SK-N-SH (cell line): ENCODE data around the gene ZGPAT. TPM values are rescaled to one million over a fixed set of nuclear protein-coding genes. Genes with fewer than 3 reads are reported as not detected.
"Not testable (repeated sequence)": the region's sequence is repeated elsewhere in the genome, so short reads cannot be mapped to it uniquely, and the experiment has no call there.

Experiments
- CTCF ChIA-PET: fragments of 300-600, 350-600 bp; formaldehyde crosslinking; extraction: SDS; loops from one replicate; lab custom pipeline; 2021; lab: Yijun Ruan, JAX
- POLR2A ChIA-PET: fragments of 350-600 bp; sonication (Branson Sonifier 250); formaldehyde crosslinking; extraction: SDS; loops from one replicate; lab custom pipeline; 2020; ENCODE audit warnings: antibody characterized with exemption, inconsistent platforms; lab: Yijun Ruan, JAX
- DNase-seq: peaks from one replicate; pipeline ENCODE4 v3.0.0; 2012
- H2AFZ ChIP-seq: fragments of 200-600 bp; sonication (generic); 2 replicates; pipeline ENCODE4 v1.8.1; 2016; ENCODE audit warnings: antibody characterized with exemption, mild to moderate bottlenecking, low read depth
- H3F3A ChIP-seq: fragments of 200-600 bp; sonication (generic); replicated peaks from 2 replicates; pipeline ENCODE3; 2016; ENCODE audit warnings: antibody characterized with exemption, mild to moderate bottlenecking; ENCODE audit not compliant: insufficient read depth
- H3K27ac ChIP-seq, 2 experiments: fragments of 200-500 bp in 1 of 2; fragments of 200-600 bp in 1 of 2; sonication (Bioruptor generic) in 1 of 2; sonication (generic), shearing (Covaris generic) in 1 of 2; 2 replicates each; pipeline versions ENCODE4 v1.5.1 to v1.6.1; 2014 to 2016; ENCODE audit warnings: low read depth in 2 of 2, inconsistent platforms in 1 of 2, low read length in 1 of 2, mild to moderate bottlenecking in 1 of 2, mixed read lengths in 1 of 2
- H3K27me3 ChIP-seq: fragments of 200-600 bp; sonication (generic), shearing (Covaris generic); 2 replicates; pipeline ENCODE4 v1.6.1; 2016; ENCODE audit warnings: mixed run types; ENCODE audit not compliant: insufficient read depth
- H3K36me3 ChIP-seq, 2 experiments: fragments of 200-500 bp in 1 of 2; fragments of 200-600 bp in 1 of 2; sonication (Bioruptor generic) in 1 of 2; sonication (generic) in 1 of 2; replicated peaks in 1 of 2; 2 replicates each; pipeline versions ENCODE3 to v1.5.1; 2014 to 2016; ENCODE audit warnings: low read length in 1 of 2, mild to moderate bottlenecking in 1 of 2; ENCODE audit not compliant: insufficient read depth in 2 of 2, control insufficient read depth in 1 of 2
- H3K4me1 ChIP-seq, 2 experiments: fragments of 200-500 bp in 1 of 2; fragments of 200-600 bp in 1 of 2; sonication (Bioruptor generic) in 1 of 2; sonication (generic), shearing (Covaris generic) in 1 of 2; 2 replicates each; pipeline versions ENCODE4 v1.5.1 to v1.6.1; 2014 to 2016; ENCODE audit warnings: low read depth in 1 of 2, low read length in 1 of 2, mixed run types in 1 of 2; ENCODE audit not compliant: insufficient read depth in 2 of 2, control insufficient read depth in 1 of 2
- H3K4me2 ChIP-seq: fragments of 200-600 bp; sonication (generic), shearing (Covaris generic); 2 replicates; pipeline ENCODE4 v1.6.1; 2017; ENCODE audit warnings: mixed run types
- H3K4me3 ChIP-seq, 2 experiments: fragments of 200-500 bp in 1 of 2; fragments of 200-600 bp in 1 of 2; sonication (Bioruptor generic) in 1 of 2; sonication (generic), shearing (Covaris generic) in 1 of 2; 2 replicates each; pipeline versions ENCODE4 v1.5.1 to v1.8.1; 2014 to 2016; ENCODE audit warnings: low read depth in 2 of 2, inconsistent platforms in 1 of 2, low read length in 1 of 2, mild to moderate bottlenecking in 1 of 2, mixed read lengths in 1 of 2, moderate library complexity in 1 of 2
- H3K79me2 ChIP-seq: fragments of 200-600 bp; sonication (generic); 2 replicates; pipeline ENCODE4 v1.8.1; 2017; ENCODE audit warnings: mild to moderate bottlenecking; ENCODE audit not compliant: insufficient read depth
- H3K9ac ChIP-seq: fragments of 200-600 bp; sonication (generic); 2 replicates; pipeline ENCODE4 v1.6.1; 2017; ENCODE audit warnings: mixed run types
- H3K9me2 ChIP-seq: fragments of 200-600 bp; sonication (generic); 2 replicates; pipeline ENCODE4 v1.6.1; 2017; ENCODE audit warnings: mixed run types
- H3K9me3 ChIP-seq: fragments of 200-600 bp; sonication (generic); 2 replicates; pipeline ENCODE4 v1.6.1; 2017; ENCODE audit warnings: mixed run types, mild to moderate bottlenecking, moderate library complexity
- H4K20me1 ChIP-seq: fragments of 200-600 bp; sonication (generic); 2 replicates; pipeline ENCODE4 v1.6.1; 2017; ENCODE audit warnings: mild to moderate bottlenecking, mixed run types; ENCODE audit not compliant: insufficient read depth
- CHD2 ChIP-seq: fragments of 150-350 bp; IDR thresholded peaks from 2 replicates; pipeline ENCODE4 v1.6.1; 2018; ENCODE audit warnings: low read length; ENCODE audit not compliant: partially characterized antibody
- ELF1 ChIP-seq: IDR thresholded peaks from 2 replicates; pipeline ENCODE4 v1.4.0; 2012
- EP300 ChIP-seq, 2 experiments: IDR thresholded peaks; 2 replicates each; pipeline versions ENCODE4 v1.4.0 to v1.6.1; 2012; ENCODE audit warnings: borderline replicate concordance in 1 of 2, low read depth in 1 of 2, low read length in 1 of 2
- MXI1 ChIP-seq: IDR thresholded peaks from 2 replicates; pipeline ENCODE4 v1.6.1; 2012; ENCODE audit warnings: mild to moderate bottlenecking, low read depth, low read length, improper control_type of control experiment
- NFIC ChIP-seq: IDR thresholded peaks from 2 replicates; pipeline ENCODE4 v1.4.0; 2012; ENCODE audit warnings: borderline replicate concordance
- POLR2AphosphoS5 ChIP-seq: IDR thresholded peaks from 2 replicates; pipeline ENCODE4 v1.6.1; 2012; ENCODE audit warnings: low read depth, low read length
- RCOR1 ChIP-seq: fragments of 150-350 bp; IDR thresholded peaks from 2 replicates; pipeline ENCODE4 v1.6.1; 2017; ENCODE audit warnings: antibody characterized with exemption, low read length
- SIN3A ChIP-seq: IDR thresholded peaks from 2 replicates; pipeline ENCODE4 v1.6.1; 2012; ENCODE audit warnings: low read depth, mild to moderate bottlenecking, low read length, moderate library complexity, borderline replicate concordance
- TAF1 ChIP-seq: IDR thresholded peaks from 2 replicates; pipeline ENCODE4 v1.6.1; 2012; ENCODE audit warnings: low read depth, mild to moderate bottlenecking, low read length, moderate library complexity, borderline replicate concordance
- WGBS: methylation state at CpG from one replicate; pipeline ENCODE4 v1.1.6; 2017; ENCODE audit warnings: low lambda C conversion rate; 5-methylcytosine and 5-hydroxymethylcytosine counted together
- polyA plus RNA-seq, 3 experiments: library from polyadenylated mRNA; depleted of rRNA; stranded (reverse); fragments of >200 nt; gene quantifications; 2 replicates each; pipeline ENCODE4 v1.2.3, GENCODE V29; 2012
- TF ChIP-seq, protein P1 (sequence below): fragments of 150-350 bp; IDR thresholded peaks from 2 replicates; pipeline ENCODE4 v1.6.1; 2016; ENCODE audit warnings: mild to moderate bottlenecking, low read depth, low read length
- TF ChIP-seq, protein P2 (sequence below): IDR thresholded peaks from 2 replicates; pipeline ENCODE4 v1.4.0; 2012; ENCODE audit warnings: low read depth
- TF ChIP-seq, protein P3 (sequence below): IDR thresholded peaks from 2 replicates; pipeline ENCODE4 v1.4.0; 2012; ENCODE audit warnings: low read depth, borderline replicate concordance
- TF ChIP-seq, protein P4 (sequence below): fragments of 200-600 bp; sonication (generic); IDR thresholded peaks from 2 replicates; pipeline ENCODE4 v1.6.1; 2017; ENCODE audit warnings: antibody characterized with exemption, mild to moderate bottlenecking, moderate library complexity
- TF ChIP-seq, protein P5 (sequence below): IDR thresholded peaks from 2 replicates; pipeline ENCODE4; 2012

Gene ZGPAT
- polyA plus RNA-seq, 1 of the 3 experiments (the other 2 are of a cell fraction): 33.7 TPM

DNA sequence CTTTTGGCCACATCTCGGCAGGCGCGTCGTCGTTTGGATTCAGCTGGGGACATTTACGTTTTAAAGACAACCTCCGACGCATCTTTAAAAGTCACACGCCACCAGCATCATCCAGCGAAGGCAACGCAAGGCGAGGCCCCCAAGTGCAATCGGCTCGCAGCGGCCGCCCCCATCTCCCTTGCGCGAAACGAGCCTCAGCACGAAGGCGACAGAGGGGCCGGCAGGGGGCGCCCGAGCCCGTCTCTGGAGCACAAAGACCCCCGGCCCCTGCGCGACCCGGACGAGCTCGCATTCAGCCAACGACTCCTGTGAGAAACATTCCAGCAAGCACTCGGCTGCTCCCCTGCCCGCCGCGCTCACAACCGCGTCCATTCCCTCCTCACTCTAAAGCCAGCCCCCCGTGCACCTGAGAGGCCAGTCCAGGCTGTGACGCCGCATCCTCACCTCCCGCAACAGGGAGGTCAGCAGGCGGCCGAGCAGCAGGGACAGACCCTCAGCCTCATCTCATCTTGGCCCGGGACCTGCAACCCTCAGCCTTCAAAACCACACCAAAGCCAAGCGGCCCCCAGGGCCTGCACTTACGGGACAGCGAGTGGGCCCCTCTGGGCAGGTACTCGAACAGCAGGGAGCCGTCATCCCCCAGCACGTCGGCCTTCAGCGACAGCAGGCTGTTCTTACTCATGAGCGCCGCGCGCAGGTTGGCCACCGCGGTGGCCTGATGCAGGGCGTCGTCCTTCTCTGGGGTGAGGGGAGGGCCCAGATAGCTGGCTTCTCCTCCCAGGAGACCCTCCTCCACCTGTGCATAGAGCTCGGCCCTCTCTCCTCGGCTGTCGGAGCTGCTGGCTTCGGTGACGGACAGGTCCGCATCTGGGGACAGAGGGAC lies 67.5 kb downstream of the ZGPAT start (continued):
- TF ChIP-seq, protein P1, sequence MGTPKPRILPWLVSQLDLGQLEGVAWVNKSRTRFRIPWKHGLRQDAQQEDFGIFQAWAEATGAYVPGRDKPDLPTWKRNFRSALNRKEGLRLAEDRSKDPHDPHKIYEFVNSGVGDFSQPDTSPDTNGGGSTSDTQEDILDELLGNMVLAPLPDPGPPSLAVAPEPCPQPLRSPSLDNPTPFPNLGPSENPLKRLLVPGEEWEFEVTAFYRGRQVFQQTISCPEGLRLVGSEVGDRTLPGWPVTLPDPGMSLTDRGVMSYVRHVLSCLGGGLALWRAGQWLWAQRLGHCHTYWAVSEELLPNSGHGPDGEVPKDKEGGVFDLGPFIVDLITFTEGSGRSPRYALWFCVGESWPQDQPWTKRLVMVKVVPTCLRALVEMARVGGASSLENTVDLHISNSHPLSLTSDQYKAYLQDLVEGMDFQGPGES: no peak

DNA sequence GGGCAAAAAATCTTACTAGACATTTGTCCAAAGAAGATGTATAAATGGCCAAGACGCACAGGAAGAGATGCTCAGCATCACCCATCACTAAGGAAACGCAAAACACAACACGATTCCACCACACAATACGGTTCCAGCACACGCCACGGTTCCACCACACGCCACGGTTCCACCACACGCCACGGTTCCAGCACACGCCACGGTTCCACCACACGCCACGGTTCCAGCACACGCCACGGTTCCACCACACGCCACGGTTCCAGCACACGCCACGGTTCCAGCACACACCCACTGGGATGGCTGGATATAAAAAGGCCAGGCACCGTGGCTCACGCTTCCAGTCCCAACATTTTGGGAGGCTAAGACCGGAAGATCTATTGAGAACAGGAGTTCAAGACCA lies 69.0 kb downstream of the ZGPAT start:
- H3K36me3 ChIP-seq, H4K20me1 ChIP-seq, H3K79me2 ChIP-seq, H3F3A ChIP-seq, H3K9me2 ChIP-seq, H3K4me2 ChIP-seq, POLR2A ChIA-PET, H3K4me3 ChIP-seq, H3K4me1 ChIP-seq, H3K9ac ChIP-seq, DNase-seq, H3K27ac ChIP-seq, H3K9me3 ChIP-seq, H2AFZ ChIP-seq, H3K27me3 ChIP-seq: not testable (repeated sequence)
- 82% methylated on average over 21 of the region's 23 CpGs for WGBS
- CTCF ChIA-PET: interaction anchor here (1.1 to 7.5 kb wide), 4 partner anchors 9 to 239 kb away, joined by 3 to 103 read pairs (median 36); no protein-coding TSS in a partner anchor

DNA sequence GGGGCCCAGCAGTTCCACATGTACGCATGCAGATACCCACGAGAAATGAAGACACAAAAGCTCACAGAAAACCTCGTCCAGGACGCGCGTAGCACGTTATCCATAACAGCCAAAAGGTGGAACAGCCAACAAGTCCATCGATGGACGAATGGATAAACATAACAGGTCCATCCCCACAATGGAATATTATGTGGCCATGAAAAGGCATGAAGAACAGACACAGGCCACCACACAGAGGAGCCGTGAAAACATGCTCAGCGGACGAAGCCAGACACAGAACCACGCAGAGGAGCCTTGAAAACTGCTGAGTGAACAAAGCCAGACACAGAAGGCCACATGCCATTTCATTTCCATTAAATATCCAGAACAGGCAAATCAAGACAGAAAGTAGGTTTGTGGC lies 69.8 kb downstream of the ZGPAT start:
- Histone ChIP-seq H3K4me1 (peaks cover 0 to 5% of the 10 kb centered on the region in 2 experiments; a peak in 1 of 4 replicates), H3K36me3 (no peaks in the 10 kb centered on the region), H2AFZ (no peak overlapping the region), H3K9me3 (no peaks in the 10 kb centered on the region), H3K79me2 (no peaks in the 10 kb centered on the region), H3K4me2 (no peak overlapping the region), H3K4me3 (no peak overlapping the region), H3K9ac (no peak overlapping the region), H3K27ac (no peak overlapping the region), H3K9me2 (no peaks in the 10 kb centered on the region), H4K20me1 (no peaks in the 10 kb centered on the region), H3F3A (no peaks in the 10 kb centered on the region), H3K27me3 (no peaks in the 10 kb centered on the region)
- CTCF ChIA-PET: interaction anchor here (1.1 to 7.5 kb wide), 3 partner anchors 8 to 240 kb away, joined by 3 to 103 read pairs (median 3); no protein-coding TSS in a partner anchor
- TF ChIP-seq, protein P2, sequence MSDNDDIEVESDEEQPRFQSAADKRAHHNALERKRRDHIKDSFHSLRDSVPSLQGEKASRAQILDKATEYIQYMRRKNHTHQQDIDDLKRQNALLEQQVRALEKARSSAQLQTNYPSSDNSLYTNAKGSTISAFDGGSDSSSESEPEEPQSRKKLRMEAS: no peak
- TF ChIP-seq SIN3A (no peak), CHD2 (no peak), EP300 (IDR thresholded peaks at IDR 0.05; ENCODE audit: borderline replicate concordance in 1 of 2, low read depth in 1 of 2, low read length in 1 of 2) (no peak), RCOR1 (no peak), TAF1 (no peak), ELF1 (no peak), NFIC (no peak), MXI1 (no peak), POLR2AphosphoS5 (no peak)
- TF ChIP-seq, protein P3, sequence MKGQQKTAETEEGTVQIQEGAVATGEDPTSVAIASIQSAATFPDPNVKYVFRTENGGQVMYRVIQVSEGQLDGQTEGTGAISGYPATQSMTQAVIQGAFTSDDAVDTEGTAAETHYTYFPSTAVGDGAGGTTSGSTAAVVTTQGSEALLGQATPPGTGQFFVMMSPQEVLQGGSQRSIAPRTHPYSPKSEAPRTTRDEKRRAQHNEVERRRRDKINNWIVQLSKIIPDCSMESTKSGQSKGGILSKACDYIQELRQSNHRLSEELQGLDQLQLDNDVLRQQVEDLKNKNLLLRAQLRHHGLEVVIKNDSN: no peak
- TF ChIP-seq, protein P4, sequence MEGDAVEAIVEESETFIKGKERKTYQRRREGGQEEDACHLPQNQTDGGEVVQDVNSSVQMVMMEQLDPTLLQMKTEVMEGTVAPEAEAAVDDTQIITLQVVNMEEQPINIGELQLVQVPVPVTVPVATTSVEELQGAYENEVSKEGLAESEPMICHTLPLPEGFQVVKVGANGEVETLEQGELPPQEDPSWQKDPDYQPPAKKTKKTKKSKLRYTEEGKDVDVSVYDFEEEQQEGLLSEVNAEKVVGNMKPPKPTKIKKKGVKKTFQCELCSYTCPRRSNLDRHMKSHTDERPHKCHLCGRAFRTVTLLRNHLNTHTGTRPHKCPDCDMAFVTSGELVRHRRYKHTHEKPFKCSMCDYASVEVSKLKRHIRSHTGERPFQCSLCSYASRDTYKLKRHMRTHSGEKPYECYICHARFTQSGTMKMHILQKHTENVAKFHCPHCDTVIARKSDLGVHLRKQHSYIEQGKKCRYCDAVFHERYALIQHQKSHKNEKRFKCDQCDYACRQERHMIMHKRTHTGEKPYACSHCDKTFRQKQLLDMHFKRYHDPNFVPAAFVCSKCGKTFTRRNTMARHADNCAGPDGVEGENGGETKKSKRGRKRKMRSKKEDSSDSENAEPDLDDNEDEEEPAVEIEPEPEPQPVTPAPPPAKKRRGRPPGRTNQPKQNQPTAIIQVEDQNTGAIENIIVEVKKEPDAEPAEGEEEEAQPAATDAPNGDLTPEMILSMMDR: no peak
- TF ChIP-seq, protein P5, sequence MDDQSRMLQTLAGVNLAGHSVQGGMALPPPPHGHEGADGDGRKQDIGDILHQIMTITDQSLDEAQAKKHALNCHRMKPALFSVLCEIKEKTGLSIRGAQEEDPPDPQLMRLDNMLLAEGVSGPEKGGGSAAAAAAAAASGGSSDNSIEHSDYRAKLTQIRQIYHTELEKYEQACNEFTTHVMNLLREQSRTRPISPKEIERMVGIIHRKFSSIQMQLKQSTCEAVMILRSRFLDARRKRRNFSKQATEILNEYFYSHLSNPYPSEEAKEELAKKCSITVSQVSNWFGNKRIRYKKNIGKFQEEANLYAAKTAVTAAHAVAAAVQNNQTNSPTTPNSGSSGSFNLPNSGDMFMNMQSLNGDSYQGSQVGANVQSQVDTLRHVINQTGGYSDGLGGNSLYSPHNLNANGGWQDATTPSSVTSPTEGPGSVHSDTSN: no peak
- 87% methylated on average over 13 of the region's 13 CpGs for WGBS
- POLR2A ChIA-PET: no interaction called here
- DNase-seq: no peak
